NCI-H1048 (cell line): ENCODE data around the gene DPH5.
"Not testable (repeated sequence)": the region's sequence is repeated elsewhere in the genome, so short reads cannot be mapped to it uniquely, and the experiment has no call there.

Experiments
- DNase-seq: peaks from one replicate; lab custom pipeline; 2025; lab: John Stamatoyannopoulos, UW

Gene DPH5

GRCh38 chr1:100982793-100983192 is 42.8 kb downstream of the DPH5 start:
- DNase-seq = no peak

GRCh38 chr1:100979631-100980030 is 46.0 kb downstream of the DPH5 start:
- DNase-seq = no peak

GRCh38 chr1:100976936-100977335 is 48.6 kb downstream of the DPH5 start:
- DNase-seq = no peak

- DNase-seq = peak; percentile 28
Observed at GRCh38 chr1:100972185-100972584, 53.4 kb downstream of the DPH5 start.

- no peak for DNase-seq
Observed at GRCh38 chr1:100971021-100971420, 54.6 kb downstream of the DPH5 start.

GRCh38 chr1:100969327-100969726 is 56.3 kb downstream of the DPH5 start:
- DNase-seq = no peak

- DNase-seq = no peak
Observed at GRCh38 chr1:100968621-100969020, 57.0 kb downstream of the DPH5 start.

- DNase-seq = no peak
Observed at GRCh38 chr1:100960098-100960497, 65.5 kb downstream of the DPH5 start.

GRCh38 chr1:100959502-100960060 is 66.0 kb downstream of the DPH5 start:
- DNase-seq = no peak

GRCh38 chr1:100955322-100955721 is 70.3 kb downstream of the DPH5 start:
- no peak for DNase-seq

- DNase-seq = no peak
Observed at GRCh38 chr1:100953960-100954730, 71.4 kb downstream of the DPH5 start.

- DNase-seq = not testable (repeated sequence)
Observed at GRCh38 chr1:100952970-100953369, 72.6 kb downstream of the DPH5 start.

GRCh38 chr1:100952104-100952745 is 73.4 kb downstream of the DPH5 start:
- DNase-seq = no peak

- DNase-seq = no peak
Observed at GRCh38 chr1:100950781-100951180, 74.8 kb downstream of the DPH5 start.

GRCh38 chr1:100950337-100950736 is 75.2 kb downstream of the DPH5 start:
- no peak for DNase-seq

GRCh38 chr1:100949515-100950158 is 75.9 kb downstream of the DPH5 start:
- not testable (repeated sequence) for DNase-seq

- not testable (repeated sequence) for DNase-seq
Observed at GRCh38 chr1:100948721-100949405, 76.7 kb downstream of the DPH5 start.

- DNase-seq = not testable (repeated sequence)
Observed at GRCh38 chr1:100947816-100948215, 77.8 kb downstream of the DPH5 start.

GRCh38 chr1:100946064-100946463 is 79.5 kb downstream of the DPH5 start:
- DNase-seq = not testable (repeated sequence)

- DNase-seq = no peak
Observed at GRCh38 chr1:100943533-100943932, 82.1 kb downstream of the DPH5 start.

GRCh38 chr1:100942304-100943046 is 83.1 kb downstream of the DPH5 start:
- no peak for DNase-seq
